ENCODE results near the gene SH3BGRL3.

DNA sequence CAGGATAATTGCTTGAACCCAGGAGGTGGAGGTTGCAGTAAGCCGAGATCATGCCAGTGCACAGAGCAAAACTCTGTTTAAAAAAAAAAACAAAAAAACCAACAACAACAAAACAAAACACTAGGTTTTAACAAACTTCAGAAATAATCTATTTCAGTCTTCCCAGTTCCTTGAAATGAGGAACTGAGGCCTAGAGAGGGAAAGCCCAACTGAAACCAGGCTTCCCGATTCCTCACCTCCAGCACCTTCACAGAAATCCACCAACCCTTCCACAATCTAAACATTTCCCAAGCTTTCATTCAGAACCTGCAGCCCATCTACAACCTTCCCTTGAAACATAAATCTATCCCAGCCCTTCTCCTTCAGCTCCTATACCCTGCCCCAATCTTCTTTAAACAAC lies 37.3 kb downstream of the SH3BGRL3 start:
- TF ChIP-seq, protein P1, sequence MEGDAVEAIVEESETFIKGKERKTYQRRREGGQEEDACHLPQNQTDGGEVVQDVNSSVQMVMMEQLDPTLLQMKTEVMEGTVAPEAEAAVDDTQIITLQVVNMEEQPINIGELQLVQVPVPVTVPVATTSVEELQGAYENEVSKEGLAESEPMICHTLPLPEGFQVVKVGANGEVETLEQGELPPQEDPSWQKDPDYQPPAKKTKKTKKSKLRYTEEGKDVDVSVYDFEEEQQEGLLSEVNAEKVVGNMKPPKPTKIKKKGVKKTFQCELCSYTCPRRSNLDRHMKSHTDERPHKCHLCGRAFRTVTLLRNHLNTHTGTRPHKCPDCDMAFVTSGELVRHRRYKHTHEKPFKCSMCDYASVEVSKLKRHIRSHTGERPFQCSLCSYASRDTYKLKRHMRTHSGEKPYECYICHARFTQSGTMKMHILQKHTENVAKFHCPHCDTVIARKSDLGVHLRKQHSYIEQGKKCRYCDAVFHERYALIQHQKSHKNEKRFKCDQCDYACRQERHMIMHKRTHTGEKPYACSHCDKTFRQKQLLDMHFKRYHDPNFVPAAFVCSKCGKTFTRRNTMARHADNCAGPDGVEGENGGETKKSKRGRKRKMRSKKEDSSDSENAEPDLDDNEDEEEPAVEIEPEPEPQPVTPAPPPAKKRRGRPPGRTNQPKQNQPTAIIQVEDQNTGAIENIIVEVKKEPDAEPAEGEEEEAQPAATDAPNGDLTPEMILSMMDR (IDR thresholded peaks at IDR 0.05), result no peak
- no peak for TF ChIP-seq POLR2A (IDR thresholded peaks at IDR 0.05)
